GM18909 (cell line): Measurements from ENCODE around the gene PYCR2.

Experiments
- ATAC-seq: cut with Tn5 transposase; IDR thresholded peaks from one replicate; pipeline ENCODE4 v1.9.1; 2021; ENCODE audit warnings: mild to moderate bottlenecking; ENCODE audit not compliant: unreplicated experiment, poor library complexity

Gene PYCR2

DNA sequence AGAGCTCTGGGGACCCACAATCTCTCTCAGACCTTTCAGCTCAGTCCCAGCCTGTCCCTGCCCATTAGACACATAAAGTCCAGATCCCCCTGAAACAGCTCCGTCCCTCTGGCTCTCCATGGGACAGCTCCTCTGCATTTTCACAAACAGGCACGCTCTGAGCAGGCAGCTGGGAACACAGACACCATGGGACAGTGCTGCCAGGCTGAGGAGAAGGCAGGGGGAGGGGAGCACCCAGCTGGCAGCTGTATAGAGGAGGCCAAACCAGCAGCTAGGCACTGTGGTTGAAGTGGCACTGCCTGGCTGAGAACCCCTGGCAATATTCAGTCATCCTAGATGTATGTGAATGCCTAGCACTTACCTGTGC, 43.8 kb downstream of the PYCR2 start:
- ATAC-seq, result no peak

DNA sequence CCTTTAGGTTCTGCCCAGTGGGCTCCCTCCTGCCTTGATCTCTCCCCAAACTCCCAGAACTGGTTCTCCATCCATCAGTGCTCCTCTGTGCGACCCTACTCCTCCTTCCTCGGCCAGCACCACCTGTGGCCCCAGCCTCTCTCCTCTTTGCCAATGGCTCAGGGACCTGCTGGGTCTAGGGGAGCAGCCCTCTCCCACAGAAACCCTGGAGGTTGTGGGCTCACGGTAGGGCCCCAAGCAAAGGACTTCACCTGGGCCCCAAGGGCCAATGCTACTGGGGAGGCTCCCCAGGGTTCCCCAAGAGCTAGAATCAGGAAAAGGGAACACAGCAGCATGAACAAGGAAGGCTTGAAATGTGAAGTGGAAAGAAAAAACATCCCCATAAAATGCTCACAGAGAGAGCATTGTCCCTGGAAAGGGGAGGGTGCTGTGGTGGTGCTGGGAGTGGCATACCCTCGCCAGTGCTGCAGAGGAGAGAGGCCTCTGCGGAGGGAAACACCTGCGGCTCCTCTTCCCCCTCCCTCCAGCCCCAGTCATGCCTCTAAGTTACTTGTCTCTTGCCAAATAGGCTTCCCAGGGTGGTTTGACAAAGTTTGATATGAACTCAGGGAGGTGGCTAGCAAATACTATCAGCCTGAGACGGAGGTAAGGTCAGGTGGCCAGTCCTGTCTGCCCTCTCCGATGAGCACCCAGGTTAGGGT, 44.4 kb downstream of the PYCR2 start:
- no peak for ATAC-seq

GRCh38 chr1:225878282-225878681, 45.8 kb downstream of the PYCR2 start:
- ATAC-seq, result no peak

DNA sequence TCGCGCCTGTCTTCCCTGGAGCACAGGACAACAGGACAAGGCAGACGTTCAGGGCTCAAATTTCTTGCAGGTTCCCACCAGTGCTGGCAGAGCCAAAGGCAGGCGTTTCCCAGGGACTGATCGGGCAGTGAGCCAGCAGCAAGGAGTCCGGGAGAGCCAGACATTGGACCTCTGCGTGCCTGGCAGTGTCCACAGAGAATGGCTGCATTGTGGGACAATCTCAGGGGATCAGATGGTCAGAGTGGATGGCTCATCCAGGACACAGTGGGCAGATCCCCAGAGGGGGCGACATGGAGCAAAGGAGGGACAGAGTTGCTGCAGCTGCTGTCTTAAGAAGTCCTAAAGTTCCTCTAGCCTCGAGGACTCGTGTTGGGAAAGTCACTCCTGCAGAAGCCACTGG, 46.5 kb downstream of the PYCR2 start:
- ATAC-seq, result no peak

GRCh38 chr1:225876900-225877510, 47.0 kb downstream of the PYCR2 start:
- ATAC-seq, result no peak

DNA sequence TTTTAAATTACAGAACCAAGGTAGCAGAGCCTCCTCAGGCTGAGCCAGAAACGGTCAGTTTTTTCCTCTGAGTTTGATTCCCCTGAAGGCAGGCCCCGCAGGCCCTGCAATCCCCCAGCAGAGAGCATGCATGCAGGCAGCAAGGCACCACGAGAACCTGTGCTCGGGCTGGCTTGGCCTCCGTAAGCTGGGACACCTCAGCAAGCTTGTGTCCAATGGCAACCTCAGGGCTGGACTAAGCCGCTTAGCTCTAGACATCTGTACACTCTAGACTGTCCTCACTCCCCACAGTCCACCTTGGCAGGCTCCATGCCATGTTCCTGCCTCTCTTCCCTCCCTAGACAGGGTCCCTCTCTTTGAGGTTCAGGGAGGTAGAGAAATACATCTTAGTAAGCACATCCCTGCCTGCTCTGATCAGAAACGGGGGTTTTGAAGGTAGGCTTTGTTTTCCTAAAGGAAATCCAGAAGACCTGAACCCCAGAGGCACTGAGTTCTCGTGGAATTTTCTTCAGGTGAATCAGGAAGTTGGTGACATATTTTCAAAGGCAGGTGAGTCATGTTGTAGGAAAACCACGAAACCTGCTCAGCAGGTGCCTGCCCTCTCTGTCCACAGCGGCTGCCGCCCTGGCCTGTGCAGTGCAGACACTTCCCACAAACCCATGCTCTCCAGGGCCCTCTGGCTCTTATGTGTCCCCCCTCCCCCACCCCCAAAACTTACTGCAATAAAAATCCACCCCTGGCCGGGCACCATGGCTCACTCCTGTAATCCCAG, 48.8 kb downstream of the PYCR2 start:
- ATAC-seq, result no peak

DNA sequence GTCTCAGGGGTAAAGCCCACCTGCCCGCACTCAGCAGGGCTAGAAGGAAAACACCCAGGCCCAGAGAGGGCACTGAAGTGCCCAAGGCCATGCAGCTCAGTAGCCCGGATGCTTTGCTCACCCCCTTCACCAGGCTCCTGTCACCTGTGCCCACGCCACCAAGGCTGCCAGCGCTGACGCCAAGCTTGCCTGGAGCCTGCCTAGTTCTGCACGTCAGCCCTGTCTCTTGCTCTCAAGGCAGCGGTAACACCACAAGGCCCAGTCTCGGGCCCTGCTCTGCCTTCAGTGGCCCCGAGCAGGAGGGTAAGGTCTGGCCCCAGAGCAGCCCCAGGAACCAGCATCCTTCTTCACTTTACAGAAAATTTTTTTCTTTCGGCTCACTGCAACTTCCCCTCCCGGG, 49.6 kb downstream of the PYCR2 start:
- no peak for ATAC-seq

- ATAC-seq, result no peak
Observed at GRCh38 chr1:225873281-225873850, 50.7 kb downstream of the PYCR2 start.

DNA sequence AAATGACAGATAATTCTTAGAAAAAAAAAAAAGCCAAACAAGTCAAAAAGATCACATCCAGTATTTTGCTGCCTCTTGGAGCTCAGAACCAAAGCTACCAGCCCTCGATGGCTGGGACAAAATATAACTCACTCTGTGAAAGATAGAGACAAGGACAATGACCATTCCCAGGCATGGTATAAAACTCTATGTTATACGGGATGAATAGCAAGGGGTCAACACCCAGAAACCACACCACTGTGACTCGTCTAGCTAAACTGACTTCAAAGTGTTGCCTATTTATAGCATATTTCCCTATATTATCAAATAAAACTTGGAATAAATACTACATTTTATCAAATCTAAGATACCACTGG, 52.0 kb downstream of the PYCR2 start:
- no peak for ATAC-seq

- ATAC-seq, result no peak
Observed at GRCh38 chr1:225871359-225872074, 52.5 kb downstream of the PYCR2 start.

DNA sequence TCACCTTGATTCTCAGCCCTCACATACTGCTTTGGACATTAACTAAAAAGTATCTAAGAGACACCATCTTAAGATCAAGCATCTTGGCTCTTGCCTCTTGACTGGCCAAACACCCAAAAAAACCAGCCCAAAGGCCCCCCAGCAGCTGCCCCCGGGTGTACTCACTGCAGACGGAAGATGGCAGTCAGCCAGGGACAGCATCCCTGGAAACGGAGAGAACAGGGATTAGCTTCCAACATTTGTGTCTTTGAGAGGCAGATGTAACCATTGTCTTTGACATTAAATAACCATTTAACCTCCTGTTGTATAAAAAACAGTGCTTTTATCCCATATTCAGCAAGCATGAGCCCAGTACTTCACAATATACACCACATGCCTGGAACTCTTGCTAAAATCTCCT, 53.1 kb downstream of the PYCR2 start:
- no peak for ATAC-seq
